Right lobe of liver (tissue), 6 donors: ENCODE measurements around the gene RBM8A. TPM values are rescaled to one million over a fixed set of nuclear protein-coding genes. Genes with fewer than 3 reads are reported as not detected.
A peak's percentile ranks its signal among the peaks of the same experiment; 100 is the strongest.
"Not testable (repeated sequence)": the region's sequence is repeated elsewhere in the genome, so short reads cannot be mapped to it uniquely, and the experiment has no call there.

Source experiments
- ATAC-seq, 4 donors: fragments of 200-7000 bp; cut with Tn5 transposase; one replicate each; pipeline ENCODE4 v1.9.1; 2020; ENCODE audit warnings: mild to moderate bottlenecking in 4 of 4, moderate library complexity in 4 of 4
- DNase-seq, 3 donors: peaks; one replicate each; pipeline ENCODE4 v3.0.0-alpha.2; 2020
- H3K27ac ChIP-seq, 3 donors: fragments of 200-600 bp; one replicate each; pipeline ENCODE4 v1.8.0; 2022
- H3K27me3 ChIP-seq, 2 donors: fragments of 200-600 bp; one replicate each; pipeline ENCODE4 v1.8.0; 2022
- H3K36me3 ChIP-seq, 4 donors: fragments of 200-600 bp; sonication (generic) in 1 of 4; one replicate each; pipeline versions ENCODE4 v1.5.1 to v1.8.0; 2017 to 2022; ENCODE audit warnings: control low read depth in 1 of 4
- H3K4me1 ChIP-seq, 4 donors: fragments of 200-600 bp; sonication (generic) in 1 of 4; one replicate each; pipeline versions ENCODE4 v1.5.1 to v1.8.0; 2017 to 2022; ENCODE audit warnings: control low read depth in 1 of 4
- H3K4me3 ChIP-seq, 3 donors: fragments of 200-600 bp; one replicate each; pipeline ENCODE4 v1.8.0; 2022
- H3K9me3 ChIP-seq, 4 donors: fragments of 200-600 bp; sonication (generic) in 1 of 4; one replicate each; pipeline versions ENCODE4 v1.5.1 to v1.8.0; 2017 to 2022; ENCODE audit warnings: control low read depth in 1 of 4
- POLR2A ChIP-seq: fragments of 450-650 bp; IDR thresholded peaks from one replicate; pipeline ENCODE4 v1.6.1; 2017; ENCODE audit warnings: antibody characterized with exemption, mild to moderate bottlenecking
- WGBS: methylation state at CpG from one replicate; pipeline ENCODE4 v1.1.6; 2018; ENCODE audit warnings: low coverage, low lambda C conversion rate; ENCODE audit not compliant: insufficient coverage; ENCODE audit errors: missing lambda C conversion rate; 5-methylcytosine and 5-hydroxymethylcytosine counted together
- intact Hi-C, 2 donors: fragments of 100-400 bp; cut with DNase I; formaldehyde crosslinking; loops; one replicate each; pipeline versions ENCODE4 v1.11.2 to v1.14.1; 2022
- total RNA-seq, 6 experiments: library from RNA; depleted of rRNA in 2 of 6; stranded (reverse); fragments of >200 nt in 2 of 6; fragmentation: NEBNext Ultra II Directional in 3 of 6; extraction: Animal tissue kit (Norgen Biotek cat#: 25700) in 3 of 6; gene quantifications; one replicate each; pipeline versions ENCODE4 v1.1.0 to v1.2.4, GENCODE V29; 2016 to 2023
- TF ChIP-seq, protein P1 (sequence below), 4 donors: fragments of 200-600 bp in 3 of 4; fragments of 450-650 bp in 1 of 4; IDR thresholded peaks; one replicate each; pipeline versions ENCODE4 v1.5.1 to v1.8.0; 2016 to 2022; ENCODE audit warnings: antibody characterized with exemption in 4 of 4, mild to moderate bottlenecking in 2 of 4
- donor health status: DM: no; HTN: yes; CAD: no.
- donor health status: DM: no; HTN: no; CAD: no.
- donor health status: DM: no; HTN: no; CAD: no.
- donor health status: DM: no; HTN: yes; CAD: no.
- donor health status: DM: no; HTN: yes; CAD: no.

RBM8A gene
- total RNA-seq, 6 experiments from 2014 or later: 41.1 to 68.4 (median 56.3) TPM

DNA sequence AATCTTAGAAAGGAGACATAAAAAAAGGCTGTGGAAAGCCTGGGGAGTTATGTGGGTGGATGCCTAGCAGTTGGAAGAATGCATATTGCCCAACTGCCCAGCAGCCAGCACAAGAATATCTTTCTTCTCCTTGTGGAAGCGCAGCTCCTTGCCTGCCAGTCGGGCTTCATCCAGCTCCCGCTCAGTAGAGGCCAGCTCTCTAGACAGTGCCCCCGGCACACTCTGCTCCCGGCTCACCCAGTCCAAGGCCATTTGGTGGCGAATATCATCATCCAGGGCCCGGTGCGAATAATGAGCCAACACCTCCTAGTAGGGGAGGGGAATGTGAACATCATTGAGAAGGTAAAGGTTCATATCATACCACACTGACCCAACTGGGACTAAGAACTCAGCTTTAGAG lies 9.0 kb upstream of the RBM8A start:
- no peak overlapping the region for H3K4me3 ChIP-seq
- DNase-seq (no peak), ATAC-seq (no peak)
- H3K9me3 ChIP-seq: no peaks in the 10 kb centered on the region
- peaks cover 0 to 25% (median 7%) of the 10 kb centered on the region in 4 donors for H3K36me3 ChIP-seq
- no peak overlapping the region for H3K27ac ChIP-seq
- intact Hi-C loops: no loop called here
- no peak for TF ChIP-seq POLR2A
- TF ChIP-seq, protein P1, sequence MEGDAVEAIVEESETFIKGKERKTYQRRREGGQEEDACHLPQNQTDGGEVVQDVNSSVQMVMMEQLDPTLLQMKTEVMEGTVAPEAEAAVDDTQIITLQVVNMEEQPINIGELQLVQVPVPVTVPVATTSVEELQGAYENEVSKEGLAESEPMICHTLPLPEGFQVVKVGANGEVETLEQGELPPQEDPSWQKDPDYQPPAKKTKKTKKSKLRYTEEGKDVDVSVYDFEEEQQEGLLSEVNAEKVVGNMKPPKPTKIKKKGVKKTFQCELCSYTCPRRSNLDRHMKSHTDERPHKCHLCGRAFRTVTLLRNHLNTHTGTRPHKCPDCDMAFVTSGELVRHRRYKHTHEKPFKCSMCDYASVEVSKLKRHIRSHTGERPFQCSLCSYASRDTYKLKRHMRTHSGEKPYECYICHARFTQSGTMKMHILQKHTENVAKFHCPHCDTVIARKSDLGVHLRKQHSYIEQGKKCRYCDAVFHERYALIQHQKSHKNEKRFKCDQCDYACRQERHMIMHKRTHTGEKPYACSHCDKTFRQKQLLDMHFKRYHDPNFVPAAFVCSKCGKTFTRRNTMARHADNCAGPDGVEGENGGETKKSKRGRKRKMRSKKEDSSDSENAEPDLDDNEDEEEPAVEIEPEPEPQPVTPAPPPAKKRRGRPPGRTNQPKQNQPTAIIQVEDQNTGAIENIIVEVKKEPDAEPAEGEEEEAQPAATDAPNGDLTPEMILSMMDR (IDR thresholded peaks at IDR 0.05): no peak
- no peaks in the 10 kb centered on the region for H3K27me3 ChIP-seq
- H3K4me1 ChIP-seq: peaks cover 0 to 3% (median 0%) of the 10 kb centered on the region in 4 donors
- WGBS: 70% methylated on average over 4 of the region's 8 CpGs

DNA sequence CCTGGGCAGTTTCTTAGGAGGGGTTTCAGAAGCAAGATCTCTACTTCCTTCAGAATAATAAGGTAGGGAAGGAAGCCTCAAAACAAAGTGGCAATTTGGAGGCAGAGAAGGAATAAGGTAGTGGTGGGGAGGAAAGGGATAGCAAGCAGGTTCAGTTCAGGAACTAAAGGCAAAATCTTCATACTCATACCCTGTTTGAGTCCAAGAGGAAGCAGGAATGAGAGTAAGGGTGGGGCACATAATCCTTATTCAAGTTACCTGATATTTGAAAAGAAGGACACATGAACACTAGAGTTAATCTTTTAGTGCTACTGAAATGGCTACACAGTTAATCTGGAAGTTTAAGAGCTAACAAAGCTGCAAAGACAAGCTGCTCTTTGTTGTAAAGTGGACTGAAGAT lies 8.4 kb upstream of the RBM8A start:
- Histone ChIP-seq H3K36me3 (peaks cover 0 to 25% (median 7%) of the 10 kb centered on the region in 4 donors), H3K9me3 (no peaks in the 10 kb centered on the region), H3K27me3 (no peaks in the 10 kb centered on the region), H3K27ac (no peak overlapping the region), H3K4me3 (no peak overlapping the region), H3K4me1 (peaks cover 0 to 3% (median 0%) of the 10 kb centered on the region in 4 donors)
- no peak for TF ChIP-seq POLR2A
- TF ChIP-seq, protein P1 (IDR thresholded peaks at IDR 0.05): no peak
- ATAC-seq: no peak
- no peak for DNase-seq
- intact Hi-C loops: no loop called here

DNA sequence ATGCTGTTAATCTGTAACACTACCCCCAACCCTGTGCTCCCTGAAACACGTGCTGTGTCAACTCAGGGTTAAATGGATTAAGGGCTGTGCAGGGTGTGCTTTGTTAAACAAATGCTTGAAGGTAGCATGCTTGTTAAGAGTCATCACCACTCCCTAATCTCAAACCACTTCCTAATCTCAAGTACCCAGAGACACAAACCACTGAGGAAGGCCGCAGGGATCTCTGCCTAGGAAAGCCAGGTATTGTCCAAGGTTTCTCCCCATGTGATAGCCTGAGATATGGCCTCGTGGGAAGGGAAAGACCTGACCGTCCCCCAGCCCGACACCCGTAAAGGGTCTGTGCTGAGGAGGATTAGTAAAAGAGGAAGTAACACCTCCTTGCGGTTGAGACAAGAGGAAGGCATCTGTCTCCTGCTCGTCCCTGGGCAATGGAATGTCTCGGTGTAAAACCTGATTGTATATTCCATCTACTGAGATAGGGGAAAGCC lies 5.3 kb upstream of the RBM8A start:
- DNase-seq, H3K4me3 ChIP-seq, H3K27ac ChIP-seq, H3K4me1 ChIP-seq, H3K27me3 ChIP-seq, ATAC-seq, intact Hi-C loops, H3K9me3 ChIP-seq: not testable (repeated sequence)
- 42% methylated on average over 8 of the region's 9 CpGs for WGBS
- H3K36me3 ChIP-seq: peaks cover 0 to 25% (median 7%) of the 10 kb centered on the region in 4 donors

DNA sequence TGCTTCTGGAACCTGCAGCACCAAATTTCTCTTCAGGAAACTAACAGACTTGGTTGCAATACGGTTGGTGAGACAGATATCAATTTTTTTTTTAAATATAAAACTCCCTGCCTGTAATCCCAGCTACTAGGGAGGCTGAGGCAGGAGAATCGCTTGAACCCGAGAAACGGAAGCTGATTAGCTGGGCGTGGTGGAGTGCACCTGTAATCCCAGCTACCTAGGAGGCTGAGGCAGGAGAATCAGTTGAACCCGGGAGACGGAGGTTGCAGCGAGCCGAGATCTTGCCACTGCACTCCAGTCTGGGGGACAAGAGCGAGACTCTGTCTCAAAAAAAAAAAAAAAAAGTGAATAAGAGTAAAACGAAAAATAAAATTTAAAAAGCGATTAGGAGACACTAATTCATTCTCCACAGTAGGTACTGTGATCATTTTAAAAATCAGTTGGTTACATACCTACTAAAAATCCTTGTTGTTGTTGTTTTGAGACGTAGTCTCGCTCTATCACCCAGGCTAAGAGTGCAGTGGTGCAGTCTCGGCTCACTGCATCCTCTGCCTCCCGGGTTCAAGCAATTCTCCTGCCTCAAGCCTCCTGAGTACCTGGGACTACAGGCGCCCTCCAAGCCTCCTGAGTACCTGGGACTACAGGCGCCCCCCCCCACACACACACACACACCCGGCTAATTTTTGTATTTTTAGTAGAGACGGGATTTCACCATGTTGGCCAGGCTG lies 796 bp upstream of the RBM8A start:
- WGBS: 51% methylated on average over 16 of the region's 20 CpGs
- H3K9me3 ChIP-seq: no peaks in the 10 kb centered on the region
- H3K27ac ChIP-seq: peak overlapping the region; percentile 88 to 89 (median 88)
- H3K4me1 ChIP-seq: peaks cover 0 to 10% (median 4%) of the 10 kb centered on the region in 4 donors
- ATAC-seq: no peak
- TF ChIP-seq, protein P1 (IDR thresholded peaks at IDR 0.05): no peak
- H3K27me3 ChIP-seq: no peaks in the 10 kb centered on the region
- no peak for DNase-seq
- peaks cover 0 to 10% (median 0%) of the 10 kb centered on the region in 4 donors for H3K36me3 ChIP-seq
- intact Hi-C loops: no loop called here
- H3K4me3 ChIP-seq: peak overlapping the region; percentile 68 to 83 (median 77)

DNA sequence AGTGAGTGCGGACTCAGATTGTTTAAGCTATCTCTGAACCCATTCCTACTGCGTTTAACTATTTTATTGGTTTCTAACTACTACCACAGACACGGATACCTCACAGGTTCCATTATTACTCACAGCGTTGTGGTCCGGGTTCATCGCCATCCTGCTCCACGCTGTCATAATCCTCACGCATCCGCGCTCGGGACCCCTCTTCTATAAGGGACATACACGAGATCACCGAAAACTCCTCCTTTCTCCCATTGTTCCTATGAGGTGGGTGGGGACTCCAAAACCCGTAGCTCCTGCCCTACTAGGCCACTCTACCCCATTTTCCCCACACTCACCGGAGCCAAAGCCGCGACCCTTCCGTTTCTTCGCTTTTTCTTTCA lies 610 bp downstream of the RBM8A start:
- intact Hi-C loops: no loop called here

More for the DNA sequence above, 610 bp downstream of the RBM8A start:
- no peak for TF ChIP-seq POLR2A
- TF ChIP-seq, protein P1 (IDR thresholded peaks at IDR 0.05): no peak
- DNase-seq (no peak), ATAC-seq (peak in 2 of 4 donors; percentile 0 to 2)
- Histone ChIP-seq H3K4me1 (peaks cover 0 to 10% (median 4%) of the 10 kb centered on the region in 4 donors), H3K36me3 (peaks cover 0 to 10% (median 0%) of the 10 kb centered on the region in 4 donors), H3K4me3 (peak overlapping the region; percentile 68 to 83 (median 77)), H3K27ac (peak overlapping the region; percentile 88 to 89 (median 88)), H3K9me3 (no peaks in the 10 kb centered on the region), H3K27me3 (no peaks in the 10 kb centered on the region)
- 8% methylated on average over 18 of the region's 19 CpGs for WGBS
